MG63 (cell line): ENCODE data around the gene KLHL29. TPM values are rescaled to one million over a fixed set of nuclear protein-coding genes. Genes with fewer than 3 reads are reported as not detected.
A peak's percentile ranks its signal among the peaks of the same experiment; 100 is the strongest.

ENCODE experiments used
- DNase-seq: peaks from one replicate; pipeline ENCODE4 v3.0.0-alpha.2; 2020
- H3K27me3 ChIP-seq: fragments of 250-450 bp; sonication (Bioruptor Pico); 2 replicates; pipeline ENCODE4 v1.5.1; 2020; ENCODE audit warnings: mild to moderate bottlenecking, moderate library complexity
- H3K36me3 ChIP-seq: fragments of 250-450 bp; sonication (Bioruptor Pico); 2 replicates; pipeline ENCODE4 v1.5.1; 2020; ENCODE audit warnings: mild to moderate bottlenecking, moderate library complexity
- H3K4me3 ChIP-seq: fragments of 250-450 bp; sonication (Bioruptor Pico); 2 replicates; pipeline ENCODE4 v1.5.1; 2020; ENCODE audit warnings: mild to moderate bottlenecking, moderate library complexity
- H3K9me3 ChIP-seq: fragments of 250-450 bp; sonication (Bioruptor Pico); 2 replicates; pipeline ENCODE4 v1.5.1; 2020; ENCODE audit warnings: mild to moderate bottlenecking, moderate library complexity
- total RNA-seq: library from RNA; depleted of rRNA; stranded (reverse); fragments of >200 nt; shearing (Covaris generic); gene quantifications from 2 replicates; pipeline ENCODE4 v1.2.3, GENCODE V29; 2014; ENCODE audit warnings: low replicate concordance

Gene KLHL29
- total RNA-seq, 1 experiment from 2014 or later, result 1.5 TPM

DNA sequence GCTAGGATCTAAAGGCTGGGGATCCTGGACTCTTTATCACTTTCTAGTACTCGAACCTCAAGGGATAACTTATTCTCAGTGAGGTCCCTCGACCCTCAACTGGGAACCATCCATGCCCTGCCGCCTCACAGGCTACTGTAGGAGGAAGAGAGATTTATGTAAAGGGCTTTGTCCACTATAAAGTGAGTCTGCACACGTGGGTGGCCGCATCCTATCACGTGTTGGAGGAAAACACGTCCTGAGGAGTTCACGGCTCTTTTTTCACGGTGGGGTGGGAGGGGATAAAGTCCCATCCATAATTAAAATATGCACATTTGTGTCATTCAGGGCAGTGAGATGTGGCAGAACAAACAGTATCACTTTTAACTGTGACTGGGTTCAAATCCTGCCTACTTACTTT is 176.6 kb downstream of the KLHL29 start:
- no peak for DNase-seq
- Histone ChIP-seq H3K27me3 (no peaks in the 10 kb centered on the region), H3K36me3 (no peaks in the 10 kb centered on the region), H3K9me3 (no peaks in the 10 kb centered on the region), H3K4me3 (no peak overlapping the region)

DNA sequence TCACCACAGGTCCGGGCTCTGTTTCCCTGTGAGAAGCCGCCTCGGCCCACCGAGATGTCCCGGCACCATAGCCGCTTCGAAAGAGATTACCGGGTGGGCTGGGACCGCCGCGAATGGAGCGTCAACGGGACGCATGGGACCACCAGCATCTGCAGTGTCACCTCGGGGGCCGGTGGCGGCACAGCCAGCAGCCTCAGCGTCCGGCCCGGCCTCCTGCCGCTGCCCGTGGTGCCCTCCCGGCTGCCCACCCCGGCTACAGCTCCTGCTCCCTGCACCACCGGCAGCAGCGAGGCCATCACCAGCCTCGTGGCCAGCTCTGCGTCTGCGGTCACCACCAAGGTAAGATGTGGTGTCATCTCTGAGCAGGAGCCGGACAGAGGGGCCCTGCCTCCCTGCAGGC is 177.2 kb downstream of the KLHL29 start:
- Histone ChIP-seq H3K9me3 (no peaks in the 10 kb centered on the region), H3K4me3 (no peak overlapping the region), H3K36me3 (no peaks in the 10 kb centered on the region), H3K27me3 (no peaks in the 10 kb centered on the region)
- DNase-seq, result no peak

- H3K4me3 ChIP-seq, result no peak overlapping the region
Observed at GRCh38 chr2:23563151-23563550, 178.2 kb downstream of the KLHL29 start.

GRCh38 chr2:23563673-23564614 is 179.0 kb downstream of the KLHL29 start:
- H3K9me3 ChIP-seq, result no peaks in the 10 kb centered on the region
- no peaks in the 10 kb centered on the region for H3K36me3 ChIP-seq
- no peak overlapping the region for H3K4me3 ChIP-seq
- H3K27me3 ChIP-seq, result no peaks in the 10 kb centered on the region
- DNase-seq, result peak; percentile 98

More at GRCh38 chr2:23563151-23563550, 178.2 kb downstream of the KLHL29 start:
- Histone ChIP-seq H3K27me3 (no peaks in the 10 kb centered on the region), H3K36me3 (no peaks in the 10 kb centered on the region), H3K9me3 (no peaks in the 10 kb centered on the region)
- no peak for DNase-seq

DNA sequence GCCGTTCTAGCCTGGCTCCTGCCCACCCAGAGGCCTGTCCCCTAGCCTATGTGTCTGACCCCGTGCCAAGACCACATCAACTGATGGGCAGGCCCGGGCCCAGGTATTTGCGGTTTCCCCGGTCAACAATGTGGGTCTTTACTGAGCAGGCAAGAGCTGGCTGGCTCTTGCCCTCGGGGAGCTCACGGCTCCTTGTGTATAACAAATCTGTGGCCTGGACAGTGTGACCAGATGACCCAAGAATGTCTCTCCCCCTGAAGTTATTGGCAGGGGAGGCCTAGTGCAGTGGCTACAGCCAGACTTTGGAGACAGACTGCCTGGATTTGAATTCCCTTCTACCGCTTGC is 179.6 kb downstream of the KLHL29 start:
- peak; percentile 89 for DNase-seq
- Histone ChIP-seq H3K4me3 (no peak overlapping the region), H3K9me3 (no peaks in the 10 kb centered on the region), H3K27me3 (no peaks in the 10 kb centered on the region), H3K36me3 (no peaks in the 10 kb centered on the region)

- Histone ChIP-seq H3K4me3 (no peak overlapping the region), H3K27me3 (no peaks in the 10 kb centered on the region), H3K9me3 (no peaks in the 10 kb centered on the region), H3K36me3 (no peaks in the 10 kb centered on the region)
- no peak for DNase-seq
Observed at GRCh38 chr2:23565374-23565773, 180.4 kb downstream of the KLHL29 start.

GRCh38 chr2:23565814-23566213 is 180.8 kb downstream of the KLHL29 start:
- Histone ChIP-seq H3K9me3 (no peaks in the 10 kb centered on the region), H3K36me3 (no peaks in the 10 kb centered on the region), H3K27me3 (no peaks in the 10 kb centered on the region), H3K4me3 (no peak overlapping the region)
- peak; percentile 68 for DNase-seq

DNA sequence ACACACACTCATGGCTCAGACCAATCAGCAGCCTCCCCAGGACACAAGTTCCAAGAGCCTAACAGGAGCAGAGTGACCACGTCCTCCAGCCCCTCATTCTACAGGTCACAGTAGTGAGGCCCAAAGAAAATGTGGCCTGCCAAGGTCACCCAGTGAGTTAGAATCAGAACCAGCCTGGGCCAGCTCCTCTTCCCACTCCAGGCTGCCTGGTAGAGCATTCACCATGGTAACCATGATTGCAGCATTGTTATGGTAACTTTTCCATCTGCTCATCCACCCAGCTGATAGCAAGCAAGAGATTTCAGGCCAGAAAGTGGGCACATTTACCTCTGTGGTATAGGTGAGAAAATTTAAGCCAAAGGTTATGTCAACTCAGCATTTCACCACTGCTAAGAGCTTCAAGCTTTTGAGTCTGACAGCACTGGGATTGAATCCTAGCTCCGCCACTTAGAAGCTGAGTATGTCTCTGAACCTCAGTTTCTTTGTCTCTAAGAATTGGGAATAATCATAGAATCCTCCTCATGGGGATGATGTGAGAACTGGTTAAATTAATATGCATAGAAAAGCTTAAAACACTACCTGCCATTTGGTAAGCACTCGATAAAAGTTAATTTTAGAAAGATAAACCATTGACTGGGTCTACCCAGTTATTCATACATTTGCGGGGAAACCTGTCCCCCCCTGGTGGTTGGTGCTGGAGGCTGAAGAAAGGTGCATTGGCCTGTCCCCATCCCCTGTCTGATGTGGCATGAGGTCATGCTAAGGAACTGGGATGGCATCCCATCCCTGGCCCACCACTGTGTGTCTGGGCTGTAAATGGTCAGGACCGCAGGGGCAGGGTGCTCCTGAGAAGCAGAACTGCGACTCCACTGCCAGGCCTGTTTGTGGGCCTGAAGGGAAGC is 181.5 kb downstream of the KLHL29 start:
- DNase-seq, result no peak
- Histone ChIP-seq H3K4me3 (no peak overlapping the region), H3K36me3 (no peaks in the 10 kb centered on the region), H3K27me3 (no peaks in the 10 kb centered on the region), H3K9me3 (no peaks in the 10 kb centered on the region)

GRCh38 chr2:23567161-23567756 is 182.3 kb downstream of the KLHL29 start:
- Histone ChIP-seq H3K27me3 (no peaks in the 10 kb centered on the region), H3K9me3 (no peaks in the 10 kb centered on the region), H3K36me3 (no peaks in the 10 kb centered on the region), H3K4me3 (no peak overlapping the region)
- DNase-seq, result no peak

GRCh38 chr2:23568211-23568610 is 183.2 kb downstream of the KLHL29 start:
- H3K36me3 ChIP-seq, result no peaks in the 10 kb centered on the region
- H3K9me3 ChIP-seq, result no peaks in the 10 kb centered on the region
- no peak for DNase-seq
- no peaks in the 10 kb centered on the region for H3K27me3 ChIP-seq
- H3K4me3 ChIP-seq, result no peak overlapping the region

DNA sequence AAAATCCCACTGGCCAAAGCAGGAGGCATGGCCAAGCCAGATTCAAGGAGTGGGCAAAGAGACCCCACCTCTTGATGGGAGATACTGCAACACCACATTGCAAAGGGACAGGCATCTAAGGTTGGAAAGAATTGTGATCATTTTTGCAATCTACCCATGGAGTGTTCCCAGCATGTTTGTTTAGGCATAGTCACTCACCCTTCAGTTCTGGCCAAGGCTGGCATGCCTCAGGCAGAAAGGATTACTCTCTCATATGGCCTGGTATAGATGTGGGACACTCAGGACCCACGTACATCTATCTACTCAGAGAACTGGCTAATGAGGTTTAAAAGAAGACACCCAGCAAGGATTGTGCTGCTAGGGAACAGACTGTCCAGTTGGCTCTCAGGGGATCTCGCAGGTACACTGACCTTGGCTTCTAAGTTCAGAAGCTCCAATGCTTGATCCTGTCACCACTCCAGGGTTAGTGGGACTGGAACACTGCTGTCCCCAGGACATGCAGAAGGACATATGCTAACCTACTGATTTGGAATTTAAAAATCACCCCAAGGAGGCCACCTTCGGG is 183.7 kb downstream of the KLHL29 start:
- no peaks in the 10 kb centered on the region for H3K36me3 ChIP-seq

GRCh38 chr2:23569761-23570365 is 184.9 kb downstream of the KLHL29 start:
- H3K36me3 ChIP-seq, result no peaks in the 10 kb centered on the region
- no peak overlapping the region for H3K4me3 ChIP-seq
- DNase-seq, result no peak
- no peaks in the 10 kb centered on the region for H3K9me3 ChIP-seq
- H3K27me3 ChIP-seq, result no peaks in the 10 kb centered on the region

More for the DNA sequence above, 183.7 kb downstream of the KLHL29 start:
- no peak overlapping the region for H3K4me3 ChIP-seq
- H3K27me3 ChIP-seq, result no peaks in the 10 kb centered on the region
- H3K9me3 ChIP-seq, result no peaks in the 10 kb centered on the region
- DNase-seq, result peak; percentile 50

- Histone ChIP-seq H3K4me3 (no peak overlapping the region), H3K9me3 (no peaks in the 10 kb centered on the region), H3K36me3 (no peaks in the 10 kb centered on the region), H3K27me3 (no peaks in the 10 kb centered on the region)
- no peak for DNase-seq
Observed at GRCh38 chr2:23571085-23571484, 186.1 kb downstream of the KLHL29 start.

DNA sequence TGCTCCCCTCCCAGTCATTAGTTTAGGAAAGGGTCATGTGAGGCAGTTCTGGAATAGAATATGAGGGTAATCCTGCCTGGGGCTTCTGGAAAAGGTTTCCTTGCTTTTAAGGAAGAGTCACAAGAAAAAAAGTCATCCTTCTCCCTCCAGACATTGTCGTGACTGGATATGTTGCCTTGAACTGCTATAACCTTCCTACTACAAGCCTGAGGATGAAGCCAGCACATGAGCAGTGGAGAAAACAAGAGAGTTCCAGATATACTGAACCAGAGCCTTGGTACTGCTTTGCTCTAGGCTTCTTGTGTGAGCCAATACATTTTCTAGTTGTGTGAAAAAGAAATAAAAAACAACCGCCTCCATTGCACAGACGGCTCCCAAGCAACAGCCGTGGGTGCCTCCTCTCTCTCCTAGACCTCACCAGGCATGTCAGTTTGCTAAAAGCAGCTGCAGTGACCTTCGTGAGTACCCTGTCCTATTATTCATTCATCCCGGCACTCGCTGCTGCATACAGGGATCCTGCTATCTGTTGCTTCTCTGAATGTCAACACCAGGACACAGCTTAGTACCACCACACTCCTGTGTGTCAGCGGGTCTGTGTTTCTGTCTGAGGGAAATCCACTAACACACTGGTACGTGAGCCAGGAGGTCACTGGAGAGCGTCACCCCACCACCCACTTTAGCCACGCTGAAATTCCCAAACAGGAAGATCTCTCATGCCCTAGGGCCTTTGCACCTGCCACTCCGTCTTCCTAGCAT is 186.7 kb downstream of the KLHL29 start:
- no peaks in the 10 kb centered on the region for H3K36me3 ChIP-seq
- H3K9me3 ChIP-seq, result no peaks in the 10 kb centered on the region
- H3K27me3 ChIP-seq, result no peaks in the 10 kb centered on the region
- H3K4me3 ChIP-seq, result no peak overlapping the region
- no peak for DNase-seq

GRCh38 chr2:23574919-23575654 is 190.1 kb downstream of the KLHL29 start:
- Histone ChIP-seq H3K27me3 (no peaks in the 10 kb centered on the region), H3K36me3 (no peaks in the 10 kb centered on the region), H3K4me3 (no peak overlapping the region), H3K9me3 (no peaks in the 10 kb centered on the region)
- DNase-seq, result no peak
